ENCODE results near the gene NDUFS1.
A peak's percentile ranks its signal among the peaks of the same experiment; 100 is the strongest.
"Not testable (repeated sequence)": the region's sequence is repeated elsewhere in the genome, so short reads cannot be mapped to it uniquely, and the experiment has no call there.

Gene NDUFS1

GRCh38 chr2:206159346-206160124, at the start of gene NDUFS1, which contains the start of gene EEF1B2:
TSS of gene NDUFS1 (minus strand) at chr2:206159444. CDS start at chr2:206153678, 5,766 bp downstream.
TSS of gene EEF1B2 (plus strand) at chr2:206159895. CDS start at chr2:206159980, 85 bp downstream.
- peak within 1 kb of the TSS; percentile 81 for H3K4me3 ChIP-seq (ENCODE audit: control insufficient read depth, low read depth, low read length)
- TF ChIP-seq CTCF (conservative IDR thresholded peaks at IDR 0.05; ENCODE audit: control insufficient read depth, insufficient read depth, low read depth, low read length), result no peak
- peak; percentile 98 for DNase-seq (ENCODE audit: low read depth)

GRCh38 chr2:206208900-206209299, 49.7 kb upstream of the NDUFS1 start:
- DNase-seq (ENCODE audit: low read depth), result no peak
- H3K4me3 ChIP-seq (ENCODE audit: control insufficient read depth, low read depth, low read length), result no peak overlapping the region
- no peak for TF ChIP-seq CTCF (conservative IDR thresholded peaks at IDR 0.05; ENCODE audit: control insufficient read depth, insufficient read depth, low read depth, low read length)

- DNase-seq (ENCODE audit: low read depth); H3K4me3 ChIP-seq (ENCODE audit: control insufficient read depth, low read depth, low read length): not testable (repeated sequence)
These were observed 48.1 kb upstream of the NDUFS1 start for GRCh38 chr2:206207316-206207715.

- no peak for DNase-seq (ENCODE audit: low read depth)
- TF ChIP-seq CTCF (conservative IDR thresholded peaks at IDR 0.05; ENCODE audit: control insufficient read depth, insufficient read depth, low read depth, low read length), result no peak
- H3K4me3 ChIP-seq (ENCODE audit: control insufficient read depth, low read depth, low read length), result no peak overlapping the region
These were observed 45.5 kb upstream of the NDUFS1 start for GRCh38 chr2:206204710-206205109.

GRCh38 chr2:206203331-206203730, 44.1 kb upstream of the NDUFS1 start:
- no peak for TF ChIP-seq CTCF (conservative IDR thresholded peaks at IDR 0.05; ENCODE audit: control insufficient read depth, insufficient read depth, low read depth, low read length)
- no peak overlapping the region for H3K4me3 ChIP-seq (ENCODE audit: control insufficient read depth, low read depth, low read length)
- no peak for DNase-seq (ENCODE audit: low read depth)

GRCh38 chr2:206202446-206202845, 43.2 kb upstream of the NDUFS1 start:
- no peak for TF ChIP-seq CTCF (conservative IDR thresholded peaks at IDR 0.05; ENCODE audit: control insufficient read depth, insufficient read depth, low read depth, low read length)
- H3K4me3 ChIP-seq (ENCODE audit: control insufficient read depth, low read depth, low read length), result no peak overlapping the region
- DNase-seq (ENCODE audit: low read depth), result no peak

- DNase-seq (ENCODE audit: low read depth), result no peak
- TF ChIP-seq CTCF (conservative IDR thresholded peaks at IDR 0.05; ENCODE audit: control insufficient read depth, insufficient read depth, low read depth, low read length), result no peak
These were observed 42.0 kb upstream of the NDUFS1 start for GRCh38 chr2:206201075-206201848.

More at GRCh38 chr2:206201075-206201848, 42.0 kb upstream of the NDUFS1 start:
- H3K4me3 ChIP-seq (ENCODE audit: control insufficient read depth, low read depth, low read length), result no peak overlapping the region
